Measurements from ENCODE around the gene APC2.

- TF ChIP-seq CTCF (IDR thresholded peaks at IDR 0.05) (no peak), POLR2AphosphoS5 (IDR thresholded peaks at IDR 0.05; ENCODE audit: low read depth, low read length) (no peak), REST (IDR thresholded peaks at IDR 0.05; ENCODE audit: insufficient read depth in 1 of 2, low read depth in 2 of 2, low read length in 1 of 2) (no peak), TCF7L2 (IDR thresholded peaks at IDR 0.05; ENCODE audit: low read depth, low read length) (no peak), SIN3A (IDR thresholded peaks at IDR 0.05; ENCODE audit: borderline replicate concordance, insufficient read depth, low read depth, low read length) (no peak)
These were observed 1.1 kb downstream of the APC2 start for GRCh38 chr19:1450735-1451731.

Data from Panc1 (cell line).